ENCODE measurements around the gene FOXR2.

The FOXR2 gene, protein sequence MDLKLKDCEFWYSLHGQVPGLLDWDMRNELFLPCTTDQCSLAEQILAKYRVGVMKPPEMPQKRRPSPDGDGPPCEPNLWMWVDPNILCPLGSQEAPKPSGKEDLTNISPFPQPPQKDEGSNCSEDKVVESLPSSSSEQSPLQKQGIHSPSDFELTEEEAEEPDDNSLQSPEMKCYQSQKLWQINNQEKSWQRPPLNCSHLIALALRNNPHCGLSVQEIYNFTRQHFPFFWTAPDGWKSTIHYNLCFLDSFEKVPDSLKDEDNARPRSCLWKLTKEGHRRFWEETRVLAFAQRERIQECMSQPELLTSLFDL

DNA sequence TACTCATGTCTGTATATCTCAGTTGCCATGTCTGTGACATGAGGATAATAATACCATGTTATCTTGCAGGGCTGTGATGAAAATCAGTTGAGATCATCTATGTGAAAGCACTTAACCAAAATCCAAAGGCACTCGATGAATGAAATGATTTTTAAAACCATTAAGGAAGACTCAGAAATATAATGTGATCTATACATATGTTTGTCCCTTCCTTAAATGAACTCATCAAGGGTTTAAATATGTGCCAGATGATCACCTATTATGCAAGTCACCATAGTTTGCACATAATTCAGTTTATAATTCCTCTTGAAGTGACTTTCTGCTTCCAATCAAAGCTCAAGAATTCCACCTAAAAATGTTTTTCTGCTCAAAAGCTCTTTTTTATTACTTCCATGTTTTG is at the start of gene FOXR2:
TSS of gene FOXR2 (plus strand) at position 301 of the 400 bp plus-strand sequence. CDS start 312 bp downstream, outside the sequence.
- no peak within 1 kb of the TSS for H3K4me3 Mint-ChIP-seq
- peaks cover 19% of the 10 kb centered on the region for H3K9me3 Mint-ChIP-seq
- no peaks in the 10 kb centered on the region for H3K27me3 Mint-ChIP-seq (ENCODE audit: low read depth)
- no peak within 1 kb of the TSS for H3K27ac Mint-ChIP-seq
- H3K36me3 Mint-ChIP-seq (ENCODE audit: low read depth) = no peaks in the 10 kb centered on the region
- no peak for TF ChIP-seq CTCF (IDR thresholded peaks at IDR 0.05; ENCODE audit: unreplicated experiment in 3 of 3)
- no peaks in the 10 kb centered on the region for H3K4me1 Mint-ChIP-seq

DNA sequence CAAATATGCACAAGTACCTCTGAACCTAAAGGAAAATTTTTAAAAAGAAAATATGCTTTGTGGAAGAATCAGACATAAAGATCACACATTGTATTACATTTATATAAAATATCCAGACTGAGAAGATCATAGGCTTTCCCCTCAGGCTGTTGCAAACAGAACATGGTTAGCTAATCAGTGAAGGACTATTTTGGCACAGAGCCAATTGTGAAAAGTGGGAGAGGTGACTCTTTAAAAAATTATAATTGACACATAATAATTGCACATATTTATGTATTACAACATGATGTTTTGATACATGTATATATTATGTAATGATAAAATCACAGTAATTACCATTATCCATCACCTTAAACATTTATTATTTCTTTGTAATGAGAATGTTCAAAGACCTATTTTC is 44.1 kb upstream of the FOXR2 start:
- H3K36me3 Mint-ChIP-seq (ENCODE audit: low read depth) = no peaks in the 10 kb centered on the region
- no peaks in the 10 kb centered on the region for H3K4me1 Mint-ChIP-seq
- TF ChIP-seq CTCF (IDR thresholded peaks at IDR 0.05; ENCODE audit: unreplicated experiment in 3 of 3) = no peak

GRCh38 chrX:55582447-55582846 is 40.8 kb upstream of the FOXR2 start:
- no peak for TF ChIP-seq CTCF (IDR thresholded peaks at IDR 0.05; ENCODE audit: unreplicated experiment in 3 of 3)
- H3K36me3 Mint-ChIP-seq (ENCODE audit: low read depth) = no peaks in the 10 kb centered on the region
- H3K4me3 Mint-ChIP-seq = no peak overlapping the region
- H3K27ac Mint-ChIP-seq = no peak overlapping the region
- no peaks in the 10 kb centered on the region for H3K4me1 Mint-ChIP-seq
- no peaks in the 10 kb centered on the region for H3K27me3 Mint-ChIP-seq (ENCODE audit: low read depth)
- H3K9me3 Mint-ChIP-seq = peaks cover 16% of the 10 kb centered on the region

More for the DNA sequence above, 44.1 kb upstream of the FOXR2 start:
- H3K27me3 Mint-ChIP-seq (ENCODE audit: low read depth) = no peaks in the 10 kb centered on the region
- no peak overlapping the region for H3K27ac Mint-ChIP-seq
- H3K4me3 Mint-ChIP-seq = no peak overlapping the region
- H3K9me3 Mint-ChIP-seq = peaks cover 17% of the 10 kb centered on the region

GRCh38 chrX:55593296-55593695 is 29.9 kb upstream of the FOXR2 start:
- no peak overlapping the region for H3K27ac Mint-ChIP-seq
- no peaks in the 10 kb centered on the region for H3K36me3 Mint-ChIP-seq (ENCODE audit: low read depth)
- no peaks in the 10 kb centered on the region for H3K27me3 Mint-ChIP-seq (ENCODE audit: low read depth)
- peaks cover 15% of the 10 kb centered on the region for H3K9me3 Mint-ChIP-seq
- no peak overlapping the region for H3K4me3 Mint-ChIP-seq
- H3K4me1 Mint-ChIP-seq = no peaks in the 10 kb centered on the region
- TF ChIP-seq CTCF (IDR thresholded peaks at IDR 0.05; ENCODE audit: unreplicated experiment in 3 of 3) = no peak

DNA sequence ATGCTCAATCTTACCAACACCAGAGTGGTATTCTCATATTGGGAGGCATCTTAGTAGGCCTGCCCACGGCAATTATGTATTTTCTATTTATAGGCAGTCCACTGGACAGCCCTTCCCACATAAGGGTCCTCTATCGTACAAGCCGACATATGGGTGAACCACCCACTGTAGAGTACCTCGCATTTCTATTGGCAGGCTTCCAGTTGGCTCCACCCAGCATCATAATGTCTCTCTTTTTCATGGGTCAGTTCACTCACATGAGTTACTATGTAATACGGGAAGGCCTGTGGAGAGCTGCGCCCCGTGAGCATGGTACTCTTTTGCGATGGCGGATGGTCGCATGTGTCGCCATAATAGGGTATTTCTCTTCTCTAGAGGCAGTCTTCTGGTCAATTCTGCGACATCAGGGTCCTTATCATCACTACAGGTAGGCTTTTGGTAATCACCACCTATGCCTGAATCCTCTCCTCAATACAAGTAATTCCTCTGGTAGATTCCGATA is 29.4 kb upstream of the FOXR2 start:
- Mint-ChIP-seq H3K4me1 (no peaks in the 10 kb centered on the region), H3K4me3 (no peak overlapping the region), H3K9me3 (peaks cover 15% of the 10 kb centered on the region), H3K36me3 (ENCODE audit: low read depth) (no peaks in the 10 kb centered on the region), H3K27me3 (ENCODE audit: low read depth) (no peaks in the 10 kb centered on the region), H3K27ac (no peak overlapping the region)
- no peak for TF ChIP-seq CTCF (IDR thresholded peaks at IDR 0.05; ENCODE audit: unreplicated experiment in 3 of 3)

DNA sequence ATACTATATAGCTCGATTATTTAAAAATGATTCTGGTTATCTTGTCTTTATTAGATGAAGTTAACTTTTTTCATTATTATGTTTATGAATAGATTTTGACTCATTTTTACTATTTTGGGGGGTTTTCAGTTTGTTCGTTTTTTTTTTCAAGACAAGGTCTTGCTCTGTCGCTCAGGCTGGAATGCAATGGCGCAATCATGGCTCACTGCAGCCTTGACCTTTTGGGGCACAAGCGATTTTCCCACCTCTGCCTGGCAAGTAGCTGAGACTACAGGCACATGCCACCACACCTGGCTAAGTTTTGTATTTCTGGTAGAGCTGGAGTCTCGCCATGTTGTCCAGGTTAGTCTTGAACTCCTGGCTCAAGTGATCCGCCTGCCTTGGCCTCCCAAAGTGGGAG is 24.9 kb upstream of the FOXR2 start:
- Mint-ChIP-seq H3K9me3 (peaks cover 21% of the 10 kb centered on the region), H3K27me3 (ENCODE audit: low read depth) (no peaks in the 10 kb centered on the region), H3K27ac (no peak overlapping the region), H3K4me1 (no peaks in the 10 kb centered on the region), H3K36me3 (ENCODE audit: low read depth) (no peaks in the 10 kb centered on the region), H3K4me3 (no peak overlapping the region)
- no peak for TF ChIP-seq CTCF (IDR thresholded peaks at IDR 0.05; ENCODE audit: unreplicated experiment in 3 of 3)

Data from nephron (organoid).